BLaER1 treated with 17β-estradiol and CSF1 and Interleukin-3, amounts not matched to agents 10 nM and 100 nM (cell line): ENCODE results near the gene ATP5IF1.

Experiments
- H3K27ac ChIP-seq, 11 experiments: shearing (Covaris generic); formaldehyde crosslinking; 2 replicates each; pipeline ENCODE4 v1.8.1; 2022
- H3K27me3 ChIP-seq, 11 experiments: shearing (Covaris generic); formaldehyde crosslinking; 2 replicates each; pipeline ENCODE4 v1.8.1; 2022
- H3K36me3 ChIP-seq, 11 experiments: shearing (Covaris generic); formaldehyde crosslinking; 2 replicates each; pipeline ENCODE4 v1.8.1; 2022
- H3K4me1 ChIP-seq, 10 experiments: shearing (Covaris generic); formaldehyde crosslinking; 2 replicates each; pipeline ENCODE4 v1.8.1; 2022
- H3K4me2 ChIP-seq, 11 experiments: shearing (Covaris generic); formaldehyde crosslinking; 2 replicates each; pipeline ENCODE4 v1.8.1; 2022
- H3K4me3 ChIP-seq, 10 experiments: shearing (Covaris generic); formaldehyde crosslinking; 2 replicates each; pipeline ENCODE4 v1.8.1; 2022
- H3K9ac ChIP-seq, 11 experiments: shearing (Covaris generic); formaldehyde crosslinking; 2 replicates each; pipeline ENCODE4 v1.8.1; 2022
- H3K9me3 ChIP-seq, 11 experiments: shearing (Covaris generic); formaldehyde crosslinking; replicated peaks in 1 of 11; 2 replicates each; pipeline ENCODE4 v1.8.1; 2022
- H4K20me1 ChIP-seq, 11 experiments: shearing (Covaris generic); formaldehyde crosslinking; 2 replicates each; pipeline ENCODE4 v1.8.1; 2022
- Cebpa-rat ChIP-seq, 11 experiments: shearing (Covaris generic); IDR thresholded peaks; 2 replicates each; pipeline ENCODE4 v1.8.1; 2022

Gene ATP5IF1

GRCh38 chr1:28197682-28198415 lies 38.1 kb upstream of the ATP5IF1 start:
- H3K9ac ChIP-seq, result peak overlapping the region in 7 of 11 experiments; percentile 2 to 53 (median 31); a peak in 8 of 22 replicates
- H3K27ac ChIP-seq, result peak overlapping the region in 8 of 11 experiments; percentile 17 to 51 (median 38); a peak in 12 of 22 replicates
- H3K36me3 ChIP-seq, result peaks cover 43 to 52% (median 48%) of the 10 kb centered on the region in 11 experiments
- TF ChIP-seq Cebpa-rat (IDR thresholded peaks at IDR 0.05), result no peak
- peaks cover 0 to 36% (median 15%) of the 10 kb centered on the region in 11 experiments; a peak in 13 of 22 replicates for H4K20me1 ChIP-seq
- peak overlapping the region in 1 of 10 experiments; percentile 25; a peak in 1 of 20 replicates for H3K4me3 ChIP-seq
- H3K9me3 ChIP-seq, result no peaks in the 10 kb centered on the region
- no peaks in the 10 kb centered on the region for H3K27me3 ChIP-seq
- peak overlapping the region; percentile 70 to 89 (median 82) for H3K4me2 ChIP-seq
- H3K4me1 ChIP-seq, result peaks cover 51 to 71% (median 58%) of the 10 kb centered on the region in 10 experiments

GRCh38 chr1:28199328-28200233 lies 36.3 kb upstream of the ATP5IF1 start:
- no peak for TF ChIP-seq Cebpa-rat (IDR thresholded peaks at IDR 0.05)
- Histone ChIP-seq H4K20me1 (peaks cover 0 to 36% (median 9%) of the 10 kb centered on the region in 11 experiments; a peak in 13 of 22 replicates), H3K4me2 (peak overlapping the region; percentile 21 to 84 (median 36); a peak in 19 of 22 replicates), H3K27ac (no peak overlapping the region), H3K4me3 (no peak overlapping the region), H3K9me3 (no peaks in the 10 kb centered on the region), H3K27me3 (no peaks in the 10 kb centered on the region), H3K4me1 (peaks cover 42 to 57% (median 46%) of the 10 kb centered on the region in 10 experiments), H3K36me3 (peaks cover 61 to 69% (median 65%) of the 10 kb centered on the region in 11 experiments), H3K9ac (peak overlapping the region in 1 of 11 experiments; percentile 48; a peak in 1 of 22 replicates)

- Histone ChIP-seq H3K36me3 (peaks cover 68 to 77% (median 73%) of the 10 kb centered on the region in 11 experiments), H3K4me2 (peak overlapping the region; percentile 10 to 37 (median 29); a peak in 13 of 22 replicates), H4K20me1 (peaks cover 0 to 39% (median 9%) of the 10 kb centered on the region in 11 experiments; a peak in 13 of 22 replicates), H3K4me3 (no peak overlapping the region), H3K27me3 (no peaks in the 10 kb centered on the region), H3K9ac (peak overlapping the region in 1 of 11 experiments; percentile 48; a peak in 1 of 22 replicates), H3K27ac (no peak overlapping the region), H3K4me1 (peaks cover 42 to 53% (median 46%) of the 10 kb centered on the region in 10 experiments), H3K9me3 (no peaks in the 10 kb centered on the region)
- no peak for TF ChIP-seq Cebpa-rat (IDR thresholded peaks at IDR 0.05)
These were observed 35.6 kb upstream of the ATP5IF1 start for GRCh38 chr1:28200234-28200873.

GRCh38 chr1:28205243-28205642 lies 30.7 kb upstream of the ATP5IF1 start:
- H3K4me2 ChIP-seq, result no peak overlapping the region
- peaks cover 0 to 29% (median 9%) of the 10 kb centered on the region in 11 experiments; a peak in 11 of 22 replicates for H4K20me1 ChIP-seq
- H3K27ac ChIP-seq, result no peak overlapping the region
- no peak for TF ChIP-seq Cebpa-rat (IDR thresholded peaks at IDR 0.05)
- no peaks in the 10 kb centered on the region for H3K9me3 ChIP-seq
- no peak overlapping the region for H3K4me3 ChIP-seq
- no peaks in the 10 kb centered on the region for H3K27me3 ChIP-seq
- H3K9ac ChIP-seq, result no peak overlapping the region
- H3K4me1 ChIP-seq, result peaks cover 1 to 8% (median 5%) of the 10 kb centered on the region in 10 experiments
- peaks cover 96 to 100% (median 99%) of the 10 kb centered on the region in 11 experiments for H3K36me3 ChIP-seq

GRCh38 chr1:28208818-28209441 lies 27.0 kb upstream of the ATP5IF1 start:
- Histone ChIP-seq H3K4me3 (no peak overlapping the region), H3K36me3 (peaks cover 93 to 98% (median 96%) of the 10 kb centered on the region in 11 experiments), H3K4me2 (no peak overlapping the region), H3K4me1 (no peaks in the 10 kb centered on the region), H3K9me3 (no peaks in the 10 kb centered on the region), H3K27me3 (no peaks in the 10 kb centered on the region), H3K27ac (no peak overlapping the region), H4K20me1 (peaks cover 0 to 48% (median 16%) of the 10 kb centered on the region in 11 experiments; a peak in 14 of 22 replicates), H3K9ac (0 out of 22 replicates have a peak overlapping the region, but pooled peaks of 1 of the 11 experiments have one; percentile 32)
- no peak for TF ChIP-seq Cebpa-rat (IDR thresholded peaks at IDR 0.05)

- Histone ChIP-seq H3K36me3 (peaks cover 93 to 98% (median 96%) of the 10 kb centered on the region in 11 experiments), H3K27me3 (no peaks in the 10 kb centered on the region), H3K9ac (peak overlapping the region in 1 of 11 experiments; percentile 32; a peak in 1 of 22 replicates), H3K9me3 (no peaks in the 10 kb centered on the region), H3K4me2 (no peak overlapping the region), H3K4me3 (no peak overlapping the region), H4K20me1 (peaks cover 0 to 52% (median 14%) of the 10 kb centered on the region in 11 experiments; a peak in 14 of 22 replicates), H3K27ac (0 out of 22 replicates have a peak overlapping the region, but pooled peaks of 1 of the 11 experiments have one; percentile 8), H3K4me1 (no peaks in the 10 kb centered on the region)
- TF ChIP-seq Cebpa-rat (IDR thresholded peaks at IDR 0.05), result no peak
These were observed 26.2 kb upstream of the ATP5IF1 start for GRCh38 chr1:28209700-28210099.

- Histone ChIP-seq H3K27ac (peak overlapping the region in 1 of 11 experiments; percentile 23; a peak in 1 of 22 replicates), H3K9ac (peak overlapping the region in 1 of 11 experiments; percentile 42; a peak in 1 of 22 replicates), H3K4me1 (peaks cover 0 to 19% (median 11%) of the 10 kb centered on the region in 10 experiments; a peak in 10 of 20 replicates), H3K36me3 (peaks cover 71 to 96% (median 86%) of the 10 kb centered on the region in 11 experiments), H3K4me3 (no peak overlapping the region), H4K20me1 (peaks cover 0 to 76% (median 23%) of the 10 kb centered on the region in 11 experiments; a peak in 15 of 22 replicates), H3K9me3 (no peaks in the 10 kb centered on the region), H3K27me3 (no peaks in the 10 kb centered on the region), H3K4me2 (no peak overlapping the region)
- TF ChIP-seq Cebpa-rat (IDR thresholded peaks at IDR 0.05), result no peak
These were observed 22.6 kb upstream of the ATP5IF1 start for GRCh38 chr1:28213315-28213714.

GRCh38 chr1:28229089-28229488 lies 6.8 kb upstream of the ATP5IF1 start:
- Histone ChIP-seq H3K27me3 (no peaks in the 10 kb centered on the region), H3K27ac (no peak overlapping the region), H3K4me1 (peaks cover 21 to 35% (median 28%) of the 10 kb centered on the region in 10 experiments), H4K20me1 (peaks cover 0 to 67% (median 22%) of the 10 kb centered on the region in 11 experiments; a peak in 17 of 22 replicates), H3K9ac (no peak overlapping the region; a peak in 1 of 22 replicates), H3K9me3 (no peaks in the 10 kb centered on the region), H3K4me2 (no peak overlapping the region), H3K36me3 (peaks cover 67 to 74% (median 72%) of the 10 kb centered on the region in 11 experiments), H3K4me3 (no peak overlapping the region)
- no peak for TF ChIP-seq Cebpa-rat (IDR thresholded peaks at IDR 0.05)
